GM18498 (cell line): ENCODE results near the gene MYO10.
"Not testable (repeated sequence)": the region's sequence is repeated elsewhere in the genome, so short reads cannot be mapped to it uniquely, and the experiment has no call there.

Experiments
- ATAC-seq: cut with Tn5 transposase; IDR thresholded peaks from one replicate; pipeline ENCODE4 v1.9.1; 2021; ENCODE audit warnings: mild to moderate bottlenecking, moderate library complexity; ENCODE audit not compliant: unreplicated experiment

MYO10 gene

GRCh38 chr5:16754601-16755000 lies 181.5 kb downstream of the MYO10 start:
- ATAC-seq = no peak

DNA sequence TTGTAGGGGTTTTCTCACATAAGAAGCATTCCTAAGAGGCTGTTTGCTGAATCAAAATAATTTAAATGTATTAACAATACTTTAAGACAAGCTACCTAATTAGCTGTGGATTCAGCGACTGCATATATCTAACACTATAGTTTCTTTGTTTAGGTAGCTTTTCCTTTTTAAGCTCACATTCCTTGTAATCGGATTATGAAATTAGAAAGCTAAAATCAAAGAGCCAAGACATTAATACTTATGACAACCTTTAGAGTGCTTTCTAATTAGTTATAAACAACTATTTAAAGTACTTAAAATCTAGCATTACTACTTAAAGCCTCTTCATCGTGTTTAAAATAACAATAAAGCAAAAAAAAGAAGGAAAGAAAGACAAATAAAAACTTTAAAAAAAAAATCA lies 182.0 kb downstream of the MYO10 start:
- ATAC-seq = no peak

- no peak for ATAC-seq
Measured at GRCh38 chr5:16750445-16750844, 185.6 kb downstream of the MYO10 start.

GRCh38 chr5:16749626-16750025 lies 186.5 kb downstream of the MYO10 start:
- no peak for ATAC-seq

DNA sequence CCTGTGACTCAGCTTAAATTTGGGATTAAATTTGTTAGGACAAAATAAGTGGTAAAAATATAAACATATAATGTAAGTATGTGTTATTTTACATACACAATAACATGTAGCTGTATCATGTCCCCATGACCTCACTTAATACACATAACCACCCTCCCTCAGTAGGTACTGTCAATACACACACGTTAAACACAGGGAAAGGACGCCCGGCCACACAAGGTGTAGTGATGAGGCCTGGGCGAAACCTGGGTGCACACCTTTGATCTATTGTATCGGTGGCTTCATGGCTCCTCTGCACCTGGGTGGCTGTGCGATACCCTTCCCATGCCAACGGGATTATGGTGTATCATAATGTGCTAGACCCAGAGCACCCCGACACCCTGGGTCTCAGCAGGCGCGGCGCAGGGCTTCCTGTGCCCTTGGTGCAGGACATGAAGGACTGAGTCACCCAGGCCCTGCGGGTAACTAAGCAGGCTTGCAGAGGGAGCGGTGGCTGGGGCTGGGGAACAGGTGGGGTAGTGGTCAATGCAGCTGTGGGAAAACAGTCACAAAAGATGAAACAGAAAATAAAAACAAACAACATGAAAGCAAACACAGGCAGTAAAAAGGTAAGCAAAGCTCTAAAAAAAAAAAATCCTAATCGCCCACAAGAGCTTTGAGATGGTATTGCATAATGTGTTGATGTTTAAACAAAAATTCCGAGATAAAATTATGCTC lies 191.8 kb downstream of the MYO10 start:
- ATAC-seq = no peak

DNA sequence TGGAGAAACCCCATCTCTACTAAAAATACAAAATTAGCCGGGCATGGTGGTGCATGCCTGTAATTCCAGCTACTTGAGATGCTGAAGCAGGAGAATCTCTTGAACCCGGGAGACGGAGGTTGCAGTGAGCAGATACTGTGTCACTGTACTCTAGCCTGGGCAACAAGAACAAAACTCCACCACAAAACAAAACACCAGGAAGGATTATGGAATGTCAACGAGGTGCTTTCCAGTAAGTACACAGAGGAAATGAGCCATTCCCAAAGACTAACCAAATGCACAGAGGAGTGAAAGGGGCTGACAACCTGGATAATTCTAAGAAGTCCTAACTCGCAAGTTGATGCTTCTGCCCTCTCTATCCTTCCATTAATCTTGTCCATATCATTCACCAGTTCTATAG lies 193.2 kb downstream of the MYO10 start:
- ATAC-seq = no peak

GRCh38 chr5:16740811-16741392 lies 195.2 kb downstream of the MYO10 start:
- no peak for ATAC-seq

- no peak for ATAC-seq
Measured at GRCh38 chr5:16740066-16740810, 195.8 kb downstream of the MYO10 start.

DNA sequence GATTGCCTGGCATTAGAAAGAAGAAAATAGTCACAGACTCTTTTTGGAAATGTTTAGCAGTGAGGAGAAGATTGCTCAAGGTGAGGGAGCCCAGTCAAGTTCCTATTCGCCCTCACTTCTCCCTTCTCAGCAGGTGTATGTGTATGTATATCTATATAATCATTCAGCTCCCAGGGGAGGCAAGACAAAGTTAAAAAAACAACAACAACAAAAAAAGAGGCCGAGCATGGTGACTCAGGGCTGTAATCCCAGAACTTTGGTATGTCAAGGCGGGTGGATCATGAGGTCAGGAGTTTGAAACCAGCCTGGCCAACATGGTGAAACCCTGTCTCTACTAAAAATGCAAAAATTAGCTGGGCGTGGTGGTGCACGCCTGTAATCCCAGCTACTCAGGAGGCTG lies 197.7 kb downstream of the MYO10 start:
- not testable (repeated sequence) for ATAC-seq

GRCh38 chr5:16737620-16738364 lies 198.3 kb downstream of the MYO10 start:
- ATAC-seq = no peak

DNA sequence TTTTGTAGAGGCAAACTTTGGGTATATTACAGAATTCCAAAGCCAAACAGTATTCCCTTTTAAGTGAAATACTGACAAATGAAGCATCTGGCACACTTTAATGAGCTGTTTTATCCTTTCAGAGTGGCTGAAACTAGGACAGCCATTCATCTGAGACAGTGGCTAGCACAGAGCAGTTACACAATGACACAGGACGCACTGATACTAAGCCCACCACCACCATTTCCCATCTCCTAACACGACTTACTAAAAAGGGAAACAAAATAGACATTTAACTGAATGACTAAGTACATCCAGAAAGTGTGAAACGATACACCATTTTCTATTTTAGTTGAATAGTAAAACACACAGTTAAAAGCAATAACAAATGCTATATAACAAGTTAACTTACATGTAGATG lies 198.9 kb downstream of the MYO10 start:
- no peak for ATAC-seq

DNA sequence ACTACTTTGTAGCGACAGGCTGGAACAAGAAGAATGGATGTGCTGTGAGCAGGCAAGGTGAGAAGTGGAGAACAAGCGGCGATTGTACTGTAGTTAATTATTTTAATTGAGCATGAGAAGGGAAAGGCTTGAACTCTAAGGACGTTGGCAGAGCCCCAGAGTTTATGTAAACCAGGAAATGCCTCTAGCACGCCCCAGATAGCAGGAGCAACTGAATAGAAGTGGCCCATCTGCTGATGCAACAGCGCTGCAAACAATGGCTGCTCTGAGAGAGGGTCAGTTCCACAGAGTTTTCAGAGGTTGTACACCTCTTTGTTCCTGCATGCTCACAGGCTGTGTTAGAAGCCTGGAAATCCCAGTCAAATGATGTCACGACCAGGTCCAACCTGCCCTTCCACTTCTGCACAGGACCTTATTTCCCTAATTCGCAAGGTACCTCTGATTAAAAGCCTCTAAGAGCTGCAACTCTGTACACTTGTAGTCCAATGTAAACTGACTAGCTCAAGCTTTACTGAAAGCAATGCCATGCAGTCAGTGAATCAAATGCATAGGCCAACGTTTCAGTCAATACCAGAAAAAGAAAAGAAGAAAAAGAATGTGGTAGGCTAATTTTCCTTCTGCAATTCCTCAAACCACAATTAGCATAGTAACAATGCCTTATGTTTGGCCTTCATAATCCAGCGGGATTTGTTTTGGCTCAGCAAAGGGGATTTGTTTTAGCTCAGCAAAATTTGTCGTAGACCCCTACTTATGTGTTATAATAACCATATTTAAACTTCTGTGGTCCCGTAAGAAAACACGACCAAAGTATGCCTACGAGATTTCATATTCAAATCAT lies 199.7 kb downstream of the MYO10 start:
- ATAC-seq = no peak

DNA sequence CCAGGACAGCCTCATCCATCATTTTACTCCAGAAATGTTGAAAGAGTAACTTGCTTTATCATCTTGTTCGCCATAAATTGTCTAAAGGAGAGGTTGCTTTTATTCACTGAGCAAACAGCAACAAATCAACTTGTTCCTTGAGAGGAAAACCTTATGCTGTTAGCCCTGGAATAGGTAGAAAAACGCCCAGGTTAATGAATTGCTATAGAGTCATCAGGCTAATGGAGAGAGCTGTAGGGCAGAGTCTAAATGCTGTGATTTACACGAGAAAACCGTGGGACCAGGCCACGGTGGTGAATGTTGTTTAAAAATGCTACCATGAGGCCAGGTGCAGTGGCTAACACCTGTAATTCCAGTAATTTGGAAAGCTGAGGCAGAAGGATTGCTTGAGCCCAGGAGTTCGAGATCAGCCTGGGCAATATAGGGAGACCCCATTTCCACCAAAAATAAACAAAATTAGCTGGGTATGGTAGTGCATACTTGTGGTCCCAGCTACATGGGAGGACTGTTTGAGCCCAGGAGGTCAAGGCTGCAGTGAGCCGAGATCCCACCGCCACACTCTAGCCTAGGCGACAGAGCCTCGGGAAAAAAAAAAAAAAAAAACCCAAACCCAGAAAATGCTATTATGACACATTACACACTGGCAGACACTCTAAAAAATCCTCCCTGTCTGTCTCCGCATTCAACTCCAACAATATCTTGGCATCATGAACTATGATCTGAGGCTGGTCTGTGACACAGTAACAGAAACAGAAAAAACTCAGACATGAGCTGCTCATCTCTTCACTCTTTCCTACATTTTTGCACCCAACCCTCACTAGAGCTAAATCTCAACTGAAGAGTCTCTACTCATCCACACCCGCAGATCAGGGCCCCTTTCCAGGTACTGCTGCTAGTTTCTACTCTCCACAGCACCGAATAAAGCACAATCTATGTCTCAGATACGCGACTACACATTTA lies 200.7 kb downstream of the MYO10 start:
- ATAC-seq = no peak

DNA sequence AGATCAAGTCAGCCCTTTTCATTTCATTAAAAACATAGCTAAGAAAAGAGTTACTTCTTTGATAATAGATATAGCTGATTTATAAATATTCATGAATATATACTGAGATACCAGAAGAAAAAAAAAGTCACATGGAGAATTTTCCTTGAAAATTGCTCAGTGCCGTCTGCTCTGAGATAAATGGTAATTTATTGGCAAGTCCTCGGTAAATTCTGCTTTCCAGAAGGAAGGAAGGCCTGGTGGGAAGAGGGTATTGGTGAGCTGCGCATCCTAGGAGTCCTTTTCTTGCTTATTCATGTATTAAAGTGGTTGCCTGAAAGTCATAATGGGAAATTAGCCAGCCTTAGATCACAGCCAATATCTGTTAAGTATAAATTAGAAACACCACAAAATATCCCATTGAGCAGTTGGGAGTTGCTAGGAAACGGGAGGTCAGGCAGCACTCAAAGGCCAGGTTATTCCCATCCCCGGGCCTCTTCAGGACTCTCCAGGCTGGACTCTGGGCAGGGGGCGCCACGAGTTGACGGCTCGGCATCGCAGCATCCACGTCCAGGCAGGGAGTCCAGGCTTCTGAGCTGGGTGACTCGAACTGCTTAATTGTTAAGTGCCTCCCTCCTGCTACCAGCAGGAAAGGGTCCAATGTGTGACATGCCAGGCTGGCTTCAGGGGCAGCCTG lies 202.6 kb downstream of the MYO10 start:
- no peak for ATAC-seq

DNA sequence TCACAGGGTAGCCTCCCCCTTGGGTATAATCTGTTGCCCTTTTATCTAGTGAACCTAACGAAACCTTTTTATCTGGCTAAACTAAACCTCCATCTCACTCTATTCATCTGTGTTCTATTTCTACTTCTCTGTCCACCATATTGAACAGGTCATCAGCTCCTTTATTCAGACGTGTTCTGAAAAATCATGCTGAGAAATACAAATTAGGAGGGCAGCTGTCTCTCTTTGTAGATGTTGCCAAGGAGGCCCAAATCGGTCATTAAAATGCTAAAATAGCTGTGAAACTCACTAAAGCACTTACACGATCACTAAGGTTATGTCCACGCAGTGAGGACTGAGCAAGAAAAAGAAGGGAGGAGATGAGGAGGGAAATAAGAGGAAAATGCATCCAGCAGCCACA lies 203.7 kb downstream of the MYO10 start:
- no peak for ATAC-seq

- ATAC-seq = no peak
Measured at GRCh38 chr5:16727755-16728325, 208.2 kb downstream of the MYO10 start.

DNA sequence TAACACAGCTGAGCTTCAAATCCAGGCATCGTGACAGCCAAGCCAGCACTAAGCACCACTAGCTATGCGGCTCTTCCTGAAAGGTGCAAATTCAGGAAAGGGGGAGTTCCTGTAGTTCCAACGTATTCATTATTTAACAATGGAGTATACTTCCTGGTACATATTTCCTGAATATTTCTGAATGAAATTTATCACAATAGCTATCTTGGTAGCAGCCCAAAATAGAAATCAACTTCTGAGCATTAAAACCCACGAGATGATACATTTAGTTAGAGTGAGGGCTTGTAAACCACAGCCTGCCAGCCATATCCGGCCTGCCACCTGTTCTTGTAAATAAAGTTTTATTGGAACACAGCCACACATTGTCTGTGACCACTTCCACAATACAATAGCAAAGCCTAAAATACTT lies 209.5 kb downstream of the MYO10 start:
- no peak for ATAC-seq

DNA sequence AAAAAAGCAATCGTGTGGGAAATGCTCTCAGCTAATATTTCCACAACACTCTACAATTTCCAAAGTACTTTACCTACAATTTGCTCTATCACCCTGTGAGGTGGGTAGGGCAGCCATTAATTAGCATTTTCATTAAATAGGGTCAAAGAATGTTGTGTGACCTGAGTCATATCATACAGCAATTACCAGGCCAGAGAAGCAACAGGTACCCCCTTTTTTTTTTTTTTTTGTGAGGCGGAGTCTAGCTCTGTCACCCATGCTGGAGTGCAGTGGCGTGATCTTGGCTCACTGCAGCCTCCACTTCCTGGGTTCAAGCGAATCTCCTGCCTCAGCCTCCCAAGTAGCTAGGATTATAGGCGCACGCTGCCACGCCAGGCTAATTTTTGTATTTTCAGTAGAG lies 210.5 kb downstream of the MYO10 start:
- no peak for ATAC-seq

GRCh38 chr5:16723821-16724220 lies 212.3 kb downstream of the MYO10 start:
- no peak for ATAC-seq
